GM19397 (cell line): Measurements from ENCODE around the gene MBP.

ENCODE experiments used
- ATAC-seq: cut with Tn5 transposase; IDR thresholded peaks from one replicate; pipeline ENCODE4 v1.9.1; 2021; ENCODE audit warnings: mild to moderate bottlenecking, moderate library complexity; ENCODE audit not compliant: unreplicated experiment

MBP gene

GRCh38 chr18:77069931-77070330 lies 62.7 kb downstream of the MBP start:
- ATAC-seq = no peak

GRCh38 chr18:77069482-77069881 lies 63.1 kb downstream of the MBP start:
- no peak for ATAC-seq

GRCh38 chr18:77068321-77069312 lies 64.0 kb downstream of the MBP start:
- peak; percentile 29 for ATAC-seq

GRCh38 chr18:77067291-77068061 lies 65.1 kb downstream of the MBP start:
- peak; percentile 31 for ATAC-seq

- ATAC-seq = no peak
Observed at GRCh38 chr18:77066689-77067088, 65.9 kb downstream of the MBP start.

GRCh38 chr18:77066101-77066500 lies 66.5 kb downstream of the MBP start:
- ATAC-seq = no peak

- no peak for ATAC-seq
Observed at GRCh38 chr18:77065221-77065981, 67.2 kb downstream of the MBP start.

GRCh38 chr18:77063260-77063659 lies 69.3 kb downstream of the MBP start:
- peak; percentile 40 for ATAC-seq

GRCh38 chr18:77062518-77063003 lies 70.0 kb downstream of the MBP start:
- ATAC-seq = peak; percentile 61

GRCh38 chr18:77061946-77062517 lies 70.6 kb downstream of the MBP start:
- ATAC-seq = peak; percentile 49

GRCh38 chr18:77061281-77061945 lies 71.2 kb downstream of the MBP start:
- no peak for ATAC-seq

GRCh38 chr18:77060151-77060550 lies 72.4 kb downstream of the MBP start:
- ATAC-seq = no peak

- ATAC-seq = no peak
Observed at GRCh38 chr18:77059294-77059916, 73.2 kb downstream of the MBP start.

GRCh38 chr18:77058290-77058835 lies 74.2 kb downstream of the MBP start:
- no peak for ATAC-seq

GRCh38 chr18:77057006-77057395 lies 75.6 kb downstream of the MBP start:
- no peak for ATAC-seq

GRCh38 chr18:77056344-77057005 lies 76.1 kb downstream of the MBP start:
- ATAC-seq = no peak

- ATAC-seq = no peak
Observed at GRCh38 chr18:77055429-77056300, 76.9 kb downstream of the MBP start.
